Fibroblast of lung (primary cell): ENCODE data around the gene HCLS1. TPM values are rescaled to one million over a fixed set of nuclear protein-coding genes. Genes with fewer than 3 reads are reported as not detected.

ENCODE experiments used
- DNase-seq, 2 donors: peaks; one replicate each; pipeline versions ENCODE4 v3.0.0 to v3.0.0-alpha.2; 2010; ENCODE audit warnings: low read depth in 2 of 2
- H2AFZ ChIP-seq: 2 replicates; pipeline ENCODE4 v1.5.1; 2012; ENCODE audit warnings: low read length, control low read depth, inconsistent platforms
- H3K27ac ChIP-seq: 2 replicates; pipeline ENCODE4 v1.5.1; 2011; ENCODE audit warnings: low read length, control low read depth; ENCODE audit not compliant: insufficient read depth
- H3K27me3 ChIP-seq: 2 replicates; pipeline ENCODE4 v1.5.1; 2011; ENCODE audit warnings: mild to moderate bottlenecking, low read length; ENCODE audit not compliant: control insufficient read depth, insufficient read depth
- H3K36me3 ChIP-seq: 2 replicates; pipeline ENCODE4 v1.5.1; 2011; ENCODE audit warnings: low read length; ENCODE audit not compliant: control insufficient read depth, insufficient read depth
- H3K4me1 ChIP-seq: 2 replicates; pipeline ENCODE4 v1.5.1; 2011; ENCODE audit warnings: low read length; ENCODE audit not compliant: control insufficient read depth, insufficient read depth; ENCODE audit errors: extremely low read depth
- H3K4me2 ChIP-seq: 2 replicates; pipeline ENCODE4 v1.5.1; 2011; ENCODE audit warnings: low read length, control low read depth; ENCODE audit not compliant: insufficient read depth; ENCODE audit errors: extremely low read depth
- H3K4me3 ChIP-seq, 4 experiments: fragments of 200-600 bp in 1 of 4; sonication (generic) in 1 of 4; replicated peaks in 1 of 4; 2 replicates each; pipeline ENCODE4 v1.5.1; 2011 to 2016; ENCODE audit warnings: low read length in 4 of 4, low read depth in 3 of 4, mild to moderate bottlenecking in 3 of 4, control low read depth in 2 of 4, inconsistent platforms in 1 of 4, mixed read lengths in 1 of 4; ENCODE audit not compliant: insufficient read depth in 1 of 4; ENCODE audit errors: control extremely low read depth in 1 of 4
- H3K79me2 ChIP-seq: 2 replicates; pipeline ENCODE4 v1.5.1; 2012; ENCODE audit warnings: mild to moderate bottlenecking, low read length, inconsistent platforms; ENCODE audit not compliant: control insufficient read depth, insufficient read depth
- H3K9ac ChIP-seq: 2 replicates; pipeline ENCODE4 v1.5.1; 2011; ENCODE audit warnings: mild to moderate bottlenecking, low read length, control low read depth; ENCODE audit not compliant: insufficient read depth
- H3K9me3 ChIP-seq: 2 replicates; pipeline ENCODE4 v1.5.1; 2012; ENCODE audit warnings: low read depth, low read length; ENCODE audit not compliant: control insufficient read depth, insufficient read depth
- H4K20me1 ChIP-seq: 2 replicates; pipeline ENCODE4 v1.5.1; 2011; ENCODE audit warnings: low read length; ENCODE audit not compliant: control insufficient read depth, insufficient read depth; ENCODE audit errors: extremely low read depth
- EZH2 ChIP-seq: IDR thresholded peaks from 2 replicates; pipeline ENCODE4 v1.5.1; 2012; ENCODE audit warnings: low read length, control low read depth, mild to moderate bottlenecking; ENCODE audit errors: missing control alignments
- polyA plus RNA-seq, 2 donors: library from polyadenylated mRNA; depleted of rRNA in 1 of 2; stranded (reverse) in 1 of 2; unstranded in 1 of 2; fragments of >200 nt; gene quantifications; 2 replicates each; pipeline ENCODE4 v1.2.1, GENCODE V29; 2011 to 2012; ENCODE audit warnings: missing spikeins in 1 of 2
- total RNA-seq: library from RNA; depleted of rRNA; stranded (reverse); fragments of >200 nt; gene quantifications from 2 replicates; pipeline ENCODE4 v1.2.1, GENCODE V29; 2014
- TF ChIP-seq, protein P1 (sequence below), 2 donors: IDR thresholded peaks in 1 of 2; conservative IDR thresholded peaks in 1 of 2; 1 replicate in 1 of 2; 2 replicates in 1 of 2; pipeline ENCODE4 v1.5.1; 2011 to 2012; ENCODE audit warnings: low read length in 2 of 2, control low read depth in 1 of 2, inconsistent platforms in 1 of 2, low read depth in 1 of 2, mild to moderate bottlenecking in 1 of 2

The HCLS1 gene
- total and polyA plus RNA-seq, 2 donors (not counting 1 experiment from before 2014, with no cell fraction given), result 0.66 to 7.7 TPM

DNA sequence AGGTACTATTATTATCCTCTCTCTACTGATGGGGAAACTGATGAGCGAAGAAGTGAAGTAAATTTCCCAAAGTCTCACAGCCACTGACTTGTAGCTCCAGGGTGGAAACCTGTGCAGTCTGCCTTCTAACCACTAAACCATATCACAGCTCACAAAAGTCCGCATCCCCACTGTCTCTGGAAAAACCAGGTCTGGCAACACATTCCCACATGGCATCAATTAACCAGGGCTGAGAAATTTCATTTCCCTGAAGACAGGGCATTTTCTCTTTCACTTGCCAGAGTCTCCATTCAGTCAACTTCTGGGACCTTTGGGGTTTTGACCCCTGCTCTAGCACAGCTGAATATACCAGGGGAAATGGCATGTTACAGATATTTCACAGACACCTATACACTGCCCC is 41.0 kb downstream of the HCLS1 start:
- DNase-seq, result no peak
- H2AFZ ChIP-seq, result no peak overlapping the region
- H3K79me2 ChIP-seq, result no peaks in the 10 kb centered on the region

DNA sequence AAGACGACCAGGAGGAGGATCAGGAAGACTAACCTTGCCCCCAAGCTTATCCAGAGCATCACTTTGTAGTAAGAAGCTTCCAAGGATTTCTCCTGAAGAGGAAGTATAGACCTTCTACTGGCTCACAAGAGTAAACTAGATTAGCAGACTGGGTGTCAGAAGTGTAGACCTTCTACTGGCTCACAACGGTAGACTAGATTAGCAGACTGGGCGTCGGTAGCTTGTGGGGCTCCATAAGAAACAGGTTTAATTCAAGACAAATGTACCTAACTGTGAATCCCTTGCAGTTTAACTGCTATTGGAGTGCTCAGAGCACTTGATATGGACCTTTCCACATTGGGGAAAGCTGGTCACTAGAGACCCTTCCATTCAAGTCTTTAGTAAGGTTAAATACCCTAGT is 54.6 kb downstream of the HCLS1 start:
- Histone ChIP-seq H3K9me3 (no peaks in the 10 kb centered on the region), H3K79me2 (no peaks in the 10 kb centered on the region), H4K20me1 (no peaks in the 10 kb centered on the region), H3K4me2 (no peak overlapping the region), H3K4me3 (no peak overlapping the region), H3K27ac (no peak overlapping the region), H3K4me1 (no peaks in the 10 kb centered on the region), H2AFZ (no peak overlapping the region), H3K36me3 (no peaks in the 10 kb centered on the region), H3K9ac (no peak overlapping the region), H3K27me3 (no peaks in the 10 kb centered on the region)
- DNase-seq, result no peak
- TF ChIP-seq, protein P1, sequence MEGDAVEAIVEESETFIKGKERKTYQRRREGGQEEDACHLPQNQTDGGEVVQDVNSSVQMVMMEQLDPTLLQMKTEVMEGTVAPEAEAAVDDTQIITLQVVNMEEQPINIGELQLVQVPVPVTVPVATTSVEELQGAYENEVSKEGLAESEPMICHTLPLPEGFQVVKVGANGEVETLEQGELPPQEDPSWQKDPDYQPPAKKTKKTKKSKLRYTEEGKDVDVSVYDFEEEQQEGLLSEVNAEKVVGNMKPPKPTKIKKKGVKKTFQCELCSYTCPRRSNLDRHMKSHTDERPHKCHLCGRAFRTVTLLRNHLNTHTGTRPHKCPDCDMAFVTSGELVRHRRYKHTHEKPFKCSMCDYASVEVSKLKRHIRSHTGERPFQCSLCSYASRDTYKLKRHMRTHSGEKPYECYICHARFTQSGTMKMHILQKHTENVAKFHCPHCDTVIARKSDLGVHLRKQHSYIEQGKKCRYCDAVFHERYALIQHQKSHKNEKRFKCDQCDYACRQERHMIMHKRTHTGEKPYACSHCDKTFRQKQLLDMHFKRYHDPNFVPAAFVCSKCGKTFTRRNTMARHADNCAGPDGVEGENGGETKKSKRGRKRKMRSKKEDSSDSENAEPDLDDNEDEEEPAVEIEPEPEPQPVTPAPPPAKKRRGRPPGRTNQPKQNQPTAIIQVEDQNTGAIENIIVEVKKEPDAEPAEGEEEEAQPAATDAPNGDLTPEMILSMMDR (conservative IDR thresholded peaks at IDR 0.05 in 1 of 2, IDR thresholded peaks at IDR 0.05 in 1 of 2; ENCODE audit: low read depth in 1 of 2, low read length in 2 of 2), result no peak
- no peak for TF ChIP-seq EZH2

More for the DNA sequence above, 41.0 kb downstream of the HCLS1 start:
- no peak overlapping the region for H3K9ac ChIP-seq
- no peaks in the 10 kb centered on the region for H4K20me1 ChIP-seq
- H3K4me1 ChIP-seq, result no peaks in the 10 kb centered on the region
- no peak overlapping the region for H3K4me3 ChIP-seq
- no peak overlapping the region for H3K4me2 ChIP-seq
- no peaks in the 10 kb centered on the region for H3K27me3 ChIP-seq
- H3K9me3 ChIP-seq, result no peaks in the 10 kb centered on the region
- no peak for TF ChIP-seq EZH2
- TF ChIP-seq, protein P1 (conservative IDR thresholded peaks at IDR 0.05 in 1 of 2, IDR thresholded peaks at IDR 0.05 in 1 of 2; ENCODE audit: low read depth in 1 of 2, low read length in 2 of 2), result no peak
- H3K27ac ChIP-seq, result no peak overlapping the region
- no peaks in the 10 kb centered on the region for H3K36me3 ChIP-seq

DNA sequence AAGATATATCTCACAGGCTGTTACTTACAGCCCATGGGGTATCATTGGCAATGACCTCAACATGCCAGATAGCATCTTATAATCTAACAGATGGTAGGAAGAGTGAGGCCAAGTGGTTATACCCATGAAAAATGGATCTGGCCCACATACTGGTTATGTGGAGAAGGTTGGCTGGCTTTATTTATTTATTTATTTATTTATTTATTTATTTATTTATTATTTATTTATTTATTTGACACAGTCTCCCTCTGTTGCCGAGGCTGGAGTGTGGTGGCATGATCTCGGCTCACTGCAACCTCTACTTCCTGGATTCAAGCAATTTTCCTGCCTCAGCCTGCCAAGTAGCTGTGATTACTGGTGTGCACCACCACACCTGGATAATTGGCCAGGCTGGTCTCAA is 55.9 kb downstream of the HCLS1 start:
- Histone ChIP-seq H4K20me1 (no peaks in the 10 kb centered on the region), H3K27me3 (no peaks in the 10 kb centered on the region), H3K4me2 (no peak overlapping the region), H3K4me1 (no peaks in the 10 kb centered on the region), H3K36me3 (no peaks in the 10 kb centered on the region), H3K9ac (no peak overlapping the region), H2AFZ (no peak overlapping the region), H3K27ac (no peak overlapping the region), H3K79me2 (no peaks in the 10 kb centered on the region), H3K4me3 (no peak overlapping the region), H3K9me3 (no peaks in the 10 kb centered on the region)
- no peak for DNase-seq
- TF ChIP-seq, protein P1 (conservative IDR thresholded peaks at IDR 0.05 in 1 of 2, IDR thresholded peaks at IDR 0.05 in 1 of 2; ENCODE audit: low read depth in 1 of 2, low read length in 2 of 2), result no peak
- TF ChIP-seq EZH2, result no peak
